Fibroblast of mammary gland (primary cell): ENCODE results near the gene NXPE3.
"Not testable (repeated sequence)": the region's sequence is repeated elsewhere in the genome, so short reads cannot be mapped to it uniquely, and the experiment has no call there.

ENCODE experiments used
- DNase-seq: peaks from one replicate; pipeline ENCODE4 v3.0.0-alpha.2; 2010; ENCODE audit warnings: low read depth
- H3K4me3 ChIP-seq: 2 replicates; pipeline ENCODE4 v1.5.1; 2011; ENCODE audit warnings: low read depth, mild to moderate bottlenecking, low read length, moderate library complexity; ENCODE audit not compliant: control insufficient read depth
- CTCF ChIP-seq: conservative IDR thresholded peaks from 2 replicates; pipeline ENCODE4 v1.5.1; 2011; ENCODE audit warnings: low read depth, low read length, inconsistent platforms; ENCODE audit not compliant: control insufficient read depth, insufficient read depth

Gene NXPE3

GRCh38 chr3:101858464-101859030 lies 79.5 kb downstream of the NXPE3 start:
- no peak overlapping the region for H3K4me3 ChIP-seq
- no peak for TF ChIP-seq CTCF
- DNase-seq = no peak

GRCh38 chr3:101859882-101860448 lies 81.0 kb downstream of the NXPE3 start:
- no peak for TF ChIP-seq CTCF
- H3K4me3 ChIP-seq = no peak overlapping the region
- no peak for DNase-seq

- no peak overlapping the region for H3K4me3 ChIP-seq
- no peak for DNase-seq
- no peak for TF ChIP-seq CTCF
These were observed 82.3 kb downstream of the NXPE3 start for GRCh38 chr3:101861212-101861788.

GRCh38 chr3:101861789-101862415 lies 82.9 kb downstream of the NXPE3 start:
- no peak for TF ChIP-seq CTCF
- DNase-seq = no peak

GRCh38 chr3:101862416-101863165 lies 83.6 kb downstream of the NXPE3 start:
- no peak for DNase-seq

More at GRCh38 chr3:101861789-101862415, 82.9 kb downstream of the NXPE3 start:
- no peak overlapping the region for H3K4me3 ChIP-seq

GRCh38 chr3:101864926-101865325 lies 85.9 kb downstream of the NXPE3 start:
- not testable (repeated sequence) for H3K4me3 ChIP-seq, DNase-seq

More at GRCh38 chr3:101862416-101863165, 83.6 kb downstream of the NXPE3 start:
- H3K4me3 ChIP-seq = no peak overlapping the region
- no peak for TF ChIP-seq CTCF
